HG03558 (cell line): ENCODE measurements around the gene MAPT.
"Not testable (repeated sequence)": the region's sequence is repeated elsewhere in the genome, so short reads cannot be mapped to it uniquely, and the experiment has no call there.

Experiments
- ATAC-seq: cut with Tn5 transposase; IDR thresholded peaks from one replicate; pipeline ENCODE4 v1.9.1; 2021; ENCODE audit warnings: moderate number of reproducible peaks; ENCODE audit not compliant: unreplicated experiment; ENCODE audit errors: extremely low read depth

Gene MAPT

GRCh38 chr17:45948498-45948880 lies 54.1 kb downstream of the MAPT start:
- no peak for ATAC-seq

GRCh38 chr17:45948881-45949624 lies 54.7 kb downstream of the MAPT start:
- no peak for ATAC-seq

GRCh38 chr17:45949755-45950320 lies 55.5 kb downstream of the MAPT start:
- no peak for ATAC-seq

- no peak for ATAC-seq
These were observed 56.5 kb downstream of the MAPT start for GRCh38 chr17:45950888-45951287.

GRCh38 chr17:45951403-45951802 lies 57.0 kb downstream of the MAPT start:
- ATAC-seq: no peak

- ATAC-seq: no peak
These were observed 57.6 kb downstream of the MAPT start for GRCh38 chr17:45951941-45952340.

- ATAC-seq: no peak
These were observed 58.5 kb downstream of the MAPT start for GRCh38 chr17:45952814-45953320.

GRCh38 chr17:45953561-45953960 lies 59.2 kb downstream of the MAPT start:
- no peak for ATAC-seq

- ATAC-seq: no peak
These were observed 60.6 kb downstream of the MAPT start for GRCh38 chr17:45954914-45955313.

GRCh38 chr17:45955326-45955725 lies 61.0 kb downstream of the MAPT start:
- no peak for ATAC-seq

- no peak for ATAC-seq
These were observed 61.7 kb downstream of the MAPT start for GRCh38 chr17:45956090-45956489.

GRCh38 chr17:45956746-45957145 lies 62.4 kb downstream of the MAPT start:
- ATAC-seq: not testable (repeated sequence)

- no peak for ATAC-seq
These were observed 64.0 kb downstream of the MAPT start for GRCh38 chr17:45958307-45958706.

GRCh38 chr17:45958994-45959665 lies 64.8 kb downstream of the MAPT start:
- no peak for ATAC-seq

- no peak for ATAC-seq
These were observed 66.0 kb downstream of the MAPT start for GRCh38 chr17:45960311-45960710.

GRCh38 chr17:45961206-45961605 lies 66.9 kb downstream of the MAPT start:
- no peak for ATAC-seq

- ATAC-seq: no peak
These were observed 68.0 kb downstream of the MAPT start for GRCh38 chr17:45962221-45962972.

GRCh38 chr17:45963283-45963682 lies 68.9 kb downstream of the MAPT start:
- no peak for ATAC-seq

- no peak for ATAC-seq
These were observed 69.5 kb downstream of the MAPT start for GRCh38 chr17:45963889-45964288.

- no peak for ATAC-seq
These were observed 70.3 kb downstream of the MAPT start for GRCh38 chr17:45964634-45965033.

- ATAC-seq: no peak
These were observed 71.5 kb downstream of the MAPT start for GRCh38 chr17:45965812-45966211.
